Inflammatory macrophage treated with lipopolysaccharide for 4 hours (primary cell): ENCODE measurements around the gene UTP25.
"Not testable (repeated sequence)": the region's sequence is repeated elsewhere in the genome, so short reads cannot be mapped to it uniquely, and the experiment has no call there.

Experiments used
- DNase-seq: peaks from one replicate; pipeline ENCODE4 v3.0.0-alpha.2; 2020

UTP25 gene, protein sequence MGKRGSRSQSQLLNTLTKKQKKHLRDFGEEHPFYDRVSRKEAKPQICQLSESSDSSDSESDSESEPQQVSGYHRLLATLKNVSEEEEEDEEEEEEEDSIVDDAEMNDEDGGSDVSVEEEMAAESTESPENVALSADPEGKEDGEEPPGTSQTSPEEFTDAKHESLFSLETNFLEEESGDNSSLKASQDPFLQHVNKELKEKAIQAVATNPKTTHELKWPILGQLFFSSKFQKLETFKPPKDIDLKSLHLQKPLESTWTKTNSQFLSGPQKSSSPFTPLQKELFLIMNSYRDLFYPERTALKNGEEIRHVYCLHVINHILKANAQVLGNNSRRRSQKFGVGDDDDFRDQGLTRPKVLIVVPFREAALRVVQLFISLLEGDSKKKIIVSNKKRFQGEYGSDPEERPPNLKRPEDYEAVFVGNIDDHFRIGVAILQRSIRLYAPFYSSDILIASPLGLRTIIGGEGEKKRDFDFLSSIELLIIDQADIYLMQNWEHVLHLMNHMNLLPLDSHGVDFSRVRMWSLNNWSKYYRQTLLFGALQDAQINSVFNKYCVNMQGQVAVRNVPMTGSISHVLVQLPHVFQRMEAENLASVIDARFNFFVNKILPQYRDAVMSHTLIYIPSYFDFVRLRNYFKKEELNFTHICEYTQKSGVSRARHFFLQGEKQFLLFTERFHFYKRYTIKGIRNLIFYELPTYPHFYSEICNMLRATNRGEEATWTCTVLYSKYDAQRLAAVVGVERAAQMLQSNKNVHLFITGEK

DNA sequence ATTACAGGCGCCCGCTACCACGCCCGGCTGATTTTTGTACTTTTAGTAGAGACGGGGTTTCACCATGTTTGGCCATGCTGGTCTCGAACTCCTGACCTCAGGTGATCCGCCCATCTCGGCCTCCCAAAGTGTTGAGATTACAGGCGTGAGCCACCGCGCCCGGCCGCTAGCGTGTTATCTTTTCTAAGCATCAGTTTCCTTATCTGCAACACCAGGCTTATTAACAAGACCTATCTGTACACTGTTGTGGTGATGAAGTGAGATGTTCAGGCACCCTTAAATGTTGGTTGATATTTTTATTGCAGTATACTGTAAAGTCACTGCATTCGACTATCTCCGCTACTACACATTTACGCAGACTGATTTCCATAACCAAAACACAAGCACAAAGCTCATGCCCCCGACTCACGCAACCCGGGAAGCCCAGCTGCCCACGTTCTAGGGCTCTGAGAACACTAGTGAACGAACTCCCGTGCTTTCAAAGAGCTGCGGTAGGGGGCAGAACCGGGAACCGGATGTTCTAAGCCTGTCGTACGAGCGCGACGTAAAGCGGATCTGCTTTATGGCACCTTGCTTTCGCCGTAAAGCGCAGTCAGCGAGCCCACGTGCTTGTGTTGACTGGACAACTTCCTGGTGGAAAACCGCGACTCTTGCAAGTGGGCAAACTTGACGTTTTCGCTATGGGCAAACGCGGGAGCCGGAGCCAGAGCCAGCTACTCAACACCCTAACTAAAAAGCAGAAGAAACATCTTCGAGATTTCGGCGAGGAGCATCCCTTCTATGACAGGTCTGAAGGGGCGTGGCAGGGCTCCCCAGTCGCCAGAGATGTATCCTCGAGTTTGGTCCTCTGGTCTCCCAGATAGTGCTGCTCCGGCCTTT is at the start of gene UTP25:
Gene UTP25 (plus strand): TSS at position 589 of the 879 bp plus-strand sequence. CDS start 92 bp downstream, at position 681.
- DNase-seq, result peak; percentile 99

DNA sequence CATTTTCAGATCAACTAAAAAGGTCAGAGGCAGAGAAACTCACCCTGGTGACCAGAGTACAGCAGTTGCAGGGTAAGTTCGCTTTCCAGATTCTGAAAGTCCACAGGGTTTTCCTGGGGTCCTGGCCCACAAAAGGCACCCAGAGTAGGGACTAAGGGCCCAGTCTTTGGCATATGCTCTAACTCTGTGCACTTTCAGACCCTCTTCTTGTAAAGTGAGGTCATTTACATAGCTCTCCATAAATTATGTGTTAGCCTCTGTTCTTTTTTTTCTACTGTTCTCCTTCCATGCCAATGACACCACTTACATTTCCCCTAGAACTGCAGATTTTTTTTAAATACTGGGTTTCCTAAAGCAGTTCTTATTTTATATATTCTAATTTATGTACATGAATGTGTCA is 49.7 kb upstream of the UTP25 start:
- no peak for DNase-seq

DNA sequence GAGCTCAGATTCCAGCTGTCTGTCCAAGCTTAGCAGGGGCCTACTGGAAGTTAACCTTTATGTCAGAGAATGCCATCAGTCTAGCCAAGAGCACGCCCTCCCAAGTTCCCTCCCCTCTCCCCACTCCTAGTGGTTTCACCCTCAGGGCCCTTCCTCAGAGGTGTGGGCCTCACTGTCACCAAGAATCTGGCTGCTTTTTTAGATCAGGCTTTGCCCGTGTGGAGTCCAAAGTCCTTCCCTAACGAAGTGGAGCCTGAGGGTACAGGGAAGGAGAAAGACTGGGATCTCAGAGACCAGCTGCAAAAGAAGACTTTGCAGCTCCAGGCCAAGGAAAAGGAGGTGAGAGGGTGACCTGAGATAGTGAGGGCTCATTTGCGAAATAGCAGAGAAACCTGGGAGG is 47.5 kb upstream of the UTP25 start:
- DNase-seq, result no peak

DNA sequence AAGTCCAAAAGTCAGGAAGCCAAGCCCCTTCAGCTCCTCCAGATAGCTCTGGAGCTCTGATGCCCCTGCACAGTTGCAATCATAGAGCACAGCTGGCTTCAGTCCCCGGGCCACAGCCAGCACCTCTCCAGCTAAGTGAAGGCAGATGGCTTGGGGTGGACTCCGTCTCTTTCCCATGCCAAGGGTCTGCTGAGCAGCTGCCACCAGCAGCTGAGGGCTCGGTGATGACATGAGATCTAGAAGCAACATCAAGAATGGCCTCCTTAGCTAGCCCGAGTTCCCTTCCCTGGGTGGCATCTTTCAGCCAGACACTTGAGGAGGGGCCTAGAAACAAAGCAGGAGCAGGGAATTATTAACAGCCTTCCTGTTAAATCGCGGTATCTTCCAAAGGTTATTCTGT is 44.4 kb upstream of the UTP25 start:
- DNase-seq, result no peak

DNA sequence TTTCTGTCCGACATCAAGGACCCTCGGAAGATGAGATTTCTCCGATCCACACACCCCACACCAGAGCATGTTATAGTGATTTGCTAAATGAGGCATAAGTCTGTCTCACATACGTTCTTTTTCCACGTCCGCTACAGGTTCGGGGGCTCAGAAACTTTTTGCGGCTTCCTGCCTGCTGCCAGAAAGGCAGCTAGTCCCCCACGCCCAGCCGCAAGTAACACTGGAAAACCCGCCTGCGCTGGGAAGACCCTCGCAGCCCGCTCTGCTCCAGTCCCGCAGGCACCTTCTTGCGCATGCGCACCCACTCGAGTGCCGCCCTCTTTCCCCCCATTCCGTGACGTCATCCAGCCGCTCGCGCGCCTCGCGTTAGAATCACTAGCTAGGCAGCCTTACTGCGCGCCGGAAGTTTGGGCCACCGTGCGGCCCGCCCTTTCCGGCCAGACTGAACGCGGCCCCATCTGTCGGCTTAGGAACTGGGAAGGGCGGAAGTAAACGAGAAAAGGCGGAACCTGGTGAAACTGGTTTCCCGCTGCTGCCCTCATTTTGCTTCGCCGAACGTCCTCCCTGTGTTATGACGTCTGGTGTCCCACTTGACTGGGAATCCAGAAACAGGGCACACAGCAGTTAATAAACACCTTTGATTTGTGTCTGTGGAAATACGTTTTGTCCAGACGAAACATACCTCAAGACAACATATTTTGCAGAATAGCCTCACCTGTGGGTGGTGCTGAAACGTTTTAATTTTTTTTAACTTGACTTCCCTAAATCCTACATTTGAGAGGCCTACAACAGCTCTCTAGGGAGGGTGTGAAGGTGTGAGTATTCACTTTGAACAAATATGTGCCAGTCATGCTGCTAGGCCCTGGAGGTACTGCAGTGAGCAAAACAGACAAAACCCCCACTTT is 43.3 kb upstream of the UTP25 start, which contains the start of gene C1orf74:
Gene C1orf74 (minus strand): TSS at position 295 of the 905 bp plus-strand sequence. CDS start 925 bp downstream, outside the sequence.
- peak; percentile 99 for DNase-seq

DNA sequence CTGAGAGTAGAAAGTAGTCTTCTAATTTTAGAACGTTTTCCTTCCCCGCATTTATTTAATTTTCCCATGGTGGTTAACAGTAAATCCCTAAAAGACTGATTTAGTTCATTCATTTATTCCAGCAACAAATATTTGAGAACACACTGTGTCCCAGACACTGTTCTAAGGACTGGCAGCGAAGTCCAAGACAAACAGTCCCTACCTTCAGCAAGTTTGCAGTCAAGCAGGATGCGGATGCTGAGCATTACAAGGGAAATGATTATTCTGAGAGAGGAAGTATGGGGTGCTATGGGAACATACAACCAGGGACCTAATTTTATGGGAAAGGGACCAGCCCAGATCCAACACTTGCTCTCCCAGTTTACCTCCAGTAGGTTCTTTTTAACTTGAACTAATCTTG is 42.2 kb upstream of the UTP25 start:
- DNase-seq, result no peak

DNA sequence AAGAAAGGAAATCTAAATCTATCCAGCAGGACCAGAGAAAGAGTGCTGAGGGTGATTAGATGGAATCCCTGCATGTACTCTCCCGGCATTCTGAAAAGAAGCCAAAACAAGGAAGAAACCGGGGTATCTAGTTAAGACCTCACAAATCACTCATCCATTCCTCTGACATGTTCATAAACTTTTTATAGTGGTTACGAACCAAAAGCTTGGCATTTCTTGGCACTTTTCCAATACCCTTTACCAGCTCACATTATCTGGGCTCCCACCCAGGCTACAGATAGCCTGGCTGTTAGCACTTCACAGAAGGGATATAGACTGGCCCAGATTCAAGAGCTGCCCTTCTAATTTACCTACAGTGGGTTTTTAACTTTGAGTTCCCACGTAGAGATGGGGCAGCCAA is 41.6 kb upstream of the UTP25 start:
- DNase-seq, result no peak

DNA sequence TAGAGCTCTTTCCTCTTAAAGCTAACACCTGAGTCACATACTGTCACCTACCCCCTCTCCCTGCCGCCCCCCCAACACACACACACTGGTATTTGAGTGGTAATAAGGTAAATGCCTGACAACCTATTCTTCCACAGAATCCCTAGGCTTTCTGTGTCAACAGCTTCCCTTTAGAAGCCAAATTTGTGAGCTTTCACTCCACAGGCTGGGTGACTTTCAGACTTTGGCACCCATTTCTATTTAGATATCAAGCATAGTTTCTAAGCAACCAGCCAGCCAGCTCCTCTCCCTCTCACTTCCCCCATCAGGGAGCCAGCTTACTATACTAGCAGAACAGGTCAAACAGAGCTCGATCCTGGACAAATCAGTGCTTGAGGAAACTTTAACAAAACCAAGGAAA is 40.2 kb upstream of the UTP25 start:
- no peak for DNase-seq

DNA sequence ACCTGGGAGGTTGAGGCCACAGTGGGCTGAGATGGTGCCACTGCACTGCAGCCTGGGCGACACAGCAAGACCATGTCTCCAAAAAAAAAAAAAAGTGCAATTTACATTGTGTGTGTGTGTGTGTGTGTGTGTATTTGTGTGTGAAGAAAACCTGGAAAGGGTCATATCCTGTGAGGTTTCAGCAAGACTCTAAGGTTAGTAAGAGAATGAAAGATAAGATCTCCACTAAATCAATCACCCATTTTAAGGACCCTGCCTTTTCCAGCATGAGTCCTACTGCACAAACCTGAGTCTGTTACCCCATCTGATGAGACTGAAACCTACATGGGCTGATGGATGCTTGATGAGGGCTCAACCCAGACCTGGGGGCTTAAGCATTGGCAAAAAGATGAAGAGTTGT is 38.5 kb upstream of the UTP25 start:
- no peak for DNase-seq

DNA sequence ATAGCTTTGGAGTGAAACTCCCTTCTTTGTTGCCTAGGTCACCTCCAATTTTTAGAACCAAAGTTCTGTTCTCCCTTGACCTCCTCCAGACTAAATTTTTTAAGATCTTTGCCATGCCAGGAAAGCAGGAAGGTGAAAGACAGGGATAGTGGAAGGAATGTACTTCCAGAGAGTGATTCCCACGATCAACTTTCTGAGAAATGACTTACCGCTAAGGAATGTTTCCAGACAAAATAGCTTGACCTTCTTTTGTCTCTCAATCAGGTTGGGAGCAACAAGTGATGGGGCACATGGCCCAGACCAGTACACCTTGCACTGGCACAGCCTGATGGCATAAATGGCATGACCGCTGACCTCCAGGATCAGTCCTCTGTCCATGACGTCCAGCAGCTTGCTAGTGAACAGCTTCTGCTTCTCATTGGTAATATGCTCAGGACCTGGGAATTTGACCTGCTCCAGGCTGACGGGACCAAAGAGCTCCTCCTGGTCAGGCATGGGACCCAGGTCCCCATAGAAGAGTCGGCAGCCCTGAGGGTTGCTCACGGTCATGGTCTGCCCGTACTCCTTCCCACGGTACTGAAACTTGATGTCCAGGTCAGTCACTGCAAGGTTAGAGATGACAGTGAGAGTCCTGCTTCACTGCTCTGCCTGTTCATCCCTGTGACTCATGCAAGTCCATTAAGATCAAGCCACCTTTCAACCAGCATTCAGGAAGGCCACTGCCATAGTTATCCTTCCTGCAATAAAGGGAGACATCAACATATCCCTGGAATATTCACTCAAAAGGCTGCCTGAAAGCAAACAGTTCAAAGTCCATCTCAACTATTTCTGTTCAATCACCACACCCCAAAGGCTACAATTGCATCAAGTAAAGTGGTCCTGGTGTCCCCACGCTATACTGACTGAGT is 37.2 kb upstream of the UTP25 start:
- DNase-seq, result no peak

DNA sequence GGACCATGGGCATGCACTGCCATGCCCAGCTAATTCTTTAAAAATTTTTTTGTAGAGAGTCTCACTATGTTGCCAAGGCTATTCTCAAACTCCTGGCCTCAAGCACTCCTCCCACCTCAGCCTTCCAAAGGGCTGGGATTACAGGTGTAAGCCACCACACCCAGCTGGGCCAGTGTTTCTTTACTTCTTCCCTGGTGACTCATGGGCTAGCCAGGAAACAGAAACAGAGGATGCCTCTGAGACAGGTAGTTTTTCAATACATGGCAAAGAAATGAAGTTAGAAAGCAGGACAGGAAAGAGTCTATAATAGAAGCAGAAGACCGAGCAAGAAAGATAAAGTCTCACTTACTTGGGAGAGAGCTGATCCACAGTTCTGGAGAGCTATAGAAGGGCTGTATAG is 35.9 kb upstream of the UTP25 start:
- DNase-seq, result no peak

DNA sequence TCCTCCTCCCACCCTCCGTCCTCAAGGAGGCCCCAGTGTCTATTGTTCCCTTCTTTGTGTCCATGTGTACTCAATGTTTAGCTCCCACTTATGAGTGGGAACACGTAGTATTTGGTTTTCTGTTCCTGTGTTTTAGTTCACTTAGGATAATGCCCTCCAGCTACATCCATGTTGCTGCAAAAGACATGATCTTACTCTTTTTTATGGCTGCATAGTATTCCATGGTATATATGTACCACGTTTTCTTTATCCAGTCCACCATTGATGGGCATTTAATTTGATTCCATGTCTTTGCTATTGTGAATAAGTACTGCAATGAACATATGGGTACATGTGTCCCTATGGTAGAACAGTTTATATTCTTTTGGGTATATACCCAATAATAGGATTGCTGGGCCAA is 34.1 kb upstream of the UTP25 start:
- not testable (repeated sequence) for DNase-seq

DNA sequence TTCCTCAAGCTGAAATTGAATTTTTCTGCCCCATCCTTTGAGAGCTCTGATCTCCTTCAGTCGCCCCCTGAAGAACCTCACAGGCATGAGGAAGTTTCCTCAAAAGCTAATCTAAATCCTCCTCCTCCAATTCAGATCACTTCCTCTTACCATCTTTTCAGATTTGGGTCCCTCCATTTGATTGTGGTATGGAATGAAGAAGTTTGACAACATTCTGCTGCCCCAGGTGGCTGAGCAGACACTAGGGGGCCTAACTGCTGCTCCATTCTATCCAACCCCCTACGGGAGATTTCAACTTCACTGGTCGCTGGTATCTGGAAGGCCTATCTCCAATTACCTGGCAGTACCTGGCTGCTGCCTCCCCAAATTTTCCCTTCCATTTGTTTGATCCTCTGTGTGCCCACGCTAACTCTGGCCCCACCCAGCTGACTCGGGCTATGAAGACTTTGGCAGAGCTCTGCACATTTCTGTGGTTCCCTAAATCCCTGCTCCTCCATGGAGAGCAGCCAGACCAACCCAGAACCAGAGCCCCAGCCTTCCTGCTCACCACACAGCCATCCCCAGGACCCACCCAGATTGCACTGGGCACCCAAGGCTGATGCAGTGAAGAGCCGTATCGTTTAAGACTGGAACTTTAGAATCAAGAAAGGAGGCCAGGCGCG is 29.7 kb upstream of the UTP25 start:
- DNase-seq, result no peak

DNA sequence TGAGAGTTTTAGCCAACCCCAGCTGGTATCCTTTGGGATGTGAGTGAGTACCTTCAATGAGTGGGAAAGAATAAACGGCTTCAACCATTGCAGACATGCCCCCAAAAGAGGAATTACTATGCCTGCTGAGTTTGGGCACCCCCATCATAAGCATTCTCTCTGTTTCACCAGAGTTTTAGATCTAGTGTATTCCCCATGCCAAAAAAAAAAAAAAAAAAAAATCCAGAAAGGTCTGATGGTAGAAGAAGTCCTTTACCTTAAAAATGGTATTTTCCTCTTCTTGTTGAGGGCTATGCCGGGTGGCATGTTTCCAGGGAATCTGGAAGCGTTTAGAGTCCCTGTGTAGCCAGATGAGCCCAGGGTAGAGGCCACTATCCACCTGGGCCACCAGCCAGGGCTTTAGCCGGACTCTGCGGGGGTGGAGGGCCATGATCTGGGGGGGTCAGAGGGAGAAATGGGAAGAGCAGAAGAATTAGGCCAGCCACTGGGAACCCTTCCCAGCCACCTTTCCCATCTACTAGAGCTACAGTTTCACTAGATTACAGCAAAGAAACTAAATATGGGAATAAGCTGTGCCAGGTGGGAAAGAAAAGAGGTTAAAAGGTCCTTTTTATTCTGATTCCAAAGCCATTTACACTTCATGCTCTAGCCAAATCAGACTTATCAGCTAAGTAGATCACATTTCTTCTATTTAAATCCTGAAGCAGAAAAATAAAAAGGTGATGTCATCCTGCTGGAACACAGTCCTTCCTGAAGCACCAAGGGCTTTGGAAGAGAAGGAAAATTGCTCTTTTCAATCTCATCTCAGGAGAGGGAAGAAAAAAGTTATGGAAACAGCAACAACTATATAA is 26.6 kb upstream of the UTP25 start:
- no peak for DNase-seq

DNA sequence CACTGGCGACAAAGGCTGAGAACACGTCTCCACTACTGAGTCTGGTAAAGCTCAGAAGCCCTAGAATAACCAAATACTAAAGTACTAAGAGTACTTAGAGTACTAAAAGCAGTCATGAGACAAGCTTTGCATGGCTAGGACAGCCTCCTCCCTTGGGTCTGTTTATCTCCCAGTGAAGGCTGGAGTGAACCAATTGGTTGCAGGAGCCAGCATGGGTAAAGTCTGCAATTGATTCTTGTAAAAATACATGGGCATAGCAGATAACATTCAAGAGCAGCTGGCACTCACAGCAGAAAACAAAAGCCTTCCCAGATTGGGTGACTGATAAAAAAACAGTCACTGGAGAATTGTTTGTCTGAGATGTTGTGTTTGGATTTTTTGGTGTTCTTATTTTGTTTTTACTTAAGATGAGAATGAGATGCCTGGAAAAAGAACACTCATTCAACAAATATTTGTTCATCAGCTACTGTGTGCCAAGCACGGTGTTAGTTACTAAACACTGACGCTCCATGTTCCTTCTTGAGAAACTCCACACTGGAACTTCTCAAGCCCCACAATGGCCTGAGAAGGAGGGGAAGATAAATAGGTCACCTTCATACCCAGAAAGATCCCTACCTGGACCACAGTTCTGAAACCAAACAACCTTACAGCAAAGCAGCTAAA is 25.5 kb upstream of the UTP25 start:
- DNase-seq, result no peak

DNA sequence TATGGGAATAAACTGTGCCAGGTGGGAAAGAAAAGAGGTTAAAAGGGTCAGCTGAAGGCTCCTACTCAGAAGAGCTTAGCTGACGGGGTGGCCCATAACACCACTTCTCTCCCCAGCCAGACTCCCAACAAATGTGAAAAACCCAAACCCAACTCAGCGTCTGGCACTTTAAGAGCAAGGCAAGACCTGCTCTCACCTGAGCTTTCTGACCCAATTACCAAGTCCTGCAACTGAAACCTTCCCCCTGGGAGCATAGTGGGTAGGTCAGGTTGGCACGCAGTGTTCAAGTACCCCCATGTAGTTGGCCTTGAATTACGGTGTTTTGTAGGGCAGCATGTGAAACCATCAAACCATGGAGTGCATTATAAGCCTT is 25.0 kb upstream of the UTP25 start:
- DNase-seq, result no peak

DNA sequence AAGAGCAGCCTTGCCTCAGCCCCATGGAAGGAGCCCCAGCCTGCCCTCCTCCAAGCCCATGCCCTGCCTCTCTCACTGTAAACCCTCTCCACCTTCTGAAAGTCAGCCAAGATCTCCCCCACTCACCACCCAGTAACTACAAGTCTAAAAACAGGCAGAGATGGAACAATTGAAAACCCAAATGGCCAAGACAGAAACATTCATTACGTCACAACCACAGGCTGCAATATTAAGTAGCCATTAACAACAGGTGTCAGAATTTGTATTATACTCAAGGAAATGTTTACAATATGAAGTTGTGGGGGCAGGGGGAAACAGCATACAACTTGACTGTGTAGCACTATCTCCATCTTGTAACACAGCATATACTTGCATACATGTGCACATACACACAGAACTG is 24.2 kb upstream of the UTP25 start:
- no peak for DNase-seq

DNA sequence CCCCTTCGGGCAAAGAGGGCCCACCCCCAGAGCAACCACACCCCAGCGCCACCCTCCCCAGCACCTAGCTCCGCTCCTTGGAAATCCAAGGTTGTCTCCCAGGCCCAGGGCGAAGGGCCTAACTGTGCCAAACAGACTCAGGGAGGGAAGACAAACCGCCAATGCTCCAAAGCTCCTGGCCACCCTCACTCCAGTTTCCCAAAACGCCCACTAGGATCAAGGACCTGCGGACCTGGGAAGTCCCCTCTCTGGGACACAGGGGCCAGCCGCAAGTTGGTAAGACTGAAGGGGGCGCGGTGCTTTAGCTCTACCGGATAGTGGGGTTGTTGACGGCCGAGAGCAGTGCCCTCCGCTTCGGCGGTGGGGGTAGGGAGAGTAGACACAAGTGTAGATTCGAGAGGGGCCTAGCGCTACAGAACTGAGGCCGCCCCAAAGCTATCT is 22.4 kb upstream of the UTP25 start:
- DNase-seq, result no peak
